Progenitor cell of endocrine pancreas (in vitro differentiated cells): ENCODE measurements around the gene UFSP2. TPM values are rescaled to one million over a fixed set of nuclear protein-coding genes. Genes with fewer than 3 reads are reported as not detected.
"Not testable (repeated sequence)": the region's sequence is repeated elsewhere in the genome, so short reads cannot be mapped to it uniquely, and the experiment has no call there.

Source experiments
- DNase-seq: peaks from one replicate; pipeline ENCODE4 v3.0.0; 2021; ENCODE audit warnings: low spot score; ENCODE audit not compliant: unreplicated experiment
- H3K27ac Mint-ChIP-seq: 2 replicates; pipeline ENCODE4 v1.8.0; 2021; ENCODE audit warnings: mild to moderate bottlenecking, moderate library complexity, mixed read lengths
- H3K27me3 Mint-ChIP-seq: 2 replicates; pipeline ENCODE4 v1.8.0; 2021; ENCODE audit warnings: mixed read lengths
- H3K36me3 Mint-ChIP-seq: 2 replicates; pipeline ENCODE4 v1.8.0; 2022; ENCODE audit warnings: mixed read lengths; ENCODE audit not compliant: insufficient read depth
- H3K4me1 Mint-ChIP-seq: 2 replicates; pipeline ENCODE4 v1.8.0; 2021; ENCODE audit warnings: low read depth, mixed read lengths
- H3K4me3 Mint-ChIP-seq: 2 replicates; pipeline ENCODE4 v1.8.0; 2021; ENCODE audit warnings: low read depth, mild to moderate bottlenecking, moderate library complexity, mixed read lengths
- H3K9me3 Mint-ChIP-seq: 2 replicates; pipeline ENCODE4 v1.8.0; 2021; ENCODE audit warnings: low read depth, mixed read lengths
- CTCF ChIP-seq: fragments of 200-600 bp; sonication (generic); IDR thresholded peaks from one replicate; pipeline ENCODE4 v1.5.0; 2021; ENCODE audit warnings: antibody characterized with exemption, mild to moderate bottlenecking; ENCODE audit not compliant: unreplicated experiment
- total RNA-seq: library from RNA; stranded (reverse); gene quantifications from 2 replicates; pipeline ENCODE4 v1.2.1, GENCODE V29; 2021

The UFSP2 gene
- total RNA-seq, 1 donor from 2014 or later: 32.3 TPM

- no peak for DNase-seq
- no peaks in the 10 kb centered on the region for H3K9me3 Mint-ChIP-seq
- H3K4me3 Mint-ChIP-seq: no peak overlapping the region
- peaks cover 13% of the 10 kb centered on the region for H3K36me3 Mint-ChIP-seq
- no peaks in the 10 kb centered on the region for H3K4me1 Mint-ChIP-seq
- TF ChIP-seq CTCF: no peak
- H3K27ac Mint-ChIP-seq: no peak overlapping the region
- peaks cover 4% of the 10 kb centered on the region for H3K27me3 Mint-ChIP-seq
Measured at GRCh38 chr4:185371702-185372101, 54.1 kb downstream of the UFSP2 start.

- no peaks in the 10 kb centered on the region for H3K4me1 Mint-ChIP-seq
Measured at GRCh38 chr4:185370268-185370949, 55.4 kb downstream of the UFSP2 start.

GRCh38 chr4:185369731-185370130 lies 56.0 kb downstream of the UFSP2 start:
- TF ChIP-seq CTCF: no peak
- peaks cover 4% of the 10 kb centered on the region for H3K27me3 Mint-ChIP-seq
- H3K4me1 Mint-ChIP-seq: no peaks in the 10 kb centered on the region
- DNase-seq: no peak
- peaks cover 13% of the 10 kb centered on the region for H3K36me3 Mint-ChIP-seq
- H3K4me3 Mint-ChIP-seq: no peak overlapping the region
- H3K9me3 Mint-ChIP-seq: no peaks in the 10 kb centered on the region
- no peak overlapping the region for H3K27ac Mint-ChIP-seq

More at GRCh38 chr4:185370268-185370949, 55.4 kb downstream of the UFSP2 start:
- H3K36me3 Mint-ChIP-seq: peaks cover 13% of the 10 kb centered on the region
- no peaks in the 10 kb centered on the region for H3K9me3 Mint-ChIP-seq
- H3K4me3 Mint-ChIP-seq: no peak overlapping the region
- no peak overlapping the region for H3K27ac Mint-ChIP-seq
- TF ChIP-seq CTCF: no peak
- DNase-seq: no peak
- H3K27me3 Mint-ChIP-seq: peaks cover 4% of the 10 kb centered on the region

GRCh38 chr4:185364886-185365285 lies 60.9 kb downstream of the UFSP2 start:
- DNase-seq: no peak
- Mint-ChIP-seq H3K27me3 (no peaks in the 10 kb centered on the region), H3K9me3 (no peaks in the 10 kb centered on the region), H3K27ac (no peak overlapping the region), H3K36me3 (peaks cover 8% of the 10 kb centered on the region), H3K4me1 (peaks cover 4% of the 10 kb centered on the region), H3K4me3 (no peak overlapping the region)
- no peak for TF ChIP-seq CTCF

- H3K4me1 Mint-ChIP-seq: peaks cover 4% of the 10 kb centered on the region
- peaks cover 7% of the 10 kb centered on the region for H3K36me3 Mint-ChIP-seq
- no peak overlapping the region for H3K27ac Mint-ChIP-seq
- no peak overlapping the region for H3K4me3 Mint-ChIP-seq
- no peaks in the 10 kb centered on the region for H3K9me3 Mint-ChIP-seq
- TF ChIP-seq CTCF: no peak
- no peaks in the 10 kb centered on the region for H3K27me3 Mint-ChIP-seq
- no peak for DNase-seq
Measured at GRCh38 chr4:185363251-185363650, 62.5 kb downstream of the UFSP2 start.

- not testable (repeated sequence) for H3K4me1 Mint-ChIP-seq, H3K9me3 Mint-ChIP-seq, H3K27ac Mint-ChIP-seq, DNase-seq, H3K4me3 Mint-ChIP-seq, H3K36me3 Mint-ChIP-seq, H3K27me3 Mint-ChIP-seq
Measured at GRCh38 chr4:185362570-185362969, 63.2 kb downstream of the UFSP2 start.
